GM19238 (cell line): ENCODE results near the gene WNK2.

Source experiments
- DNase-seq: peaks from one replicate; pipeline ENCODE4 v3.0.0; 2011; ENCODE audit warnings: low spot score; ENCODE audit not compliant: insufficient read length

WNK2 gene

GRCh38 chr9:93253633-93254032 is 69.7 kb downstream of the WNK2 start:
- DNase-seq = no peak

GRCh38 chr9:93254061-93254481 is 70.1 kb downstream of the WNK2 start:
- no peak for DNase-seq

- DNase-seq = no peak
Measured at GRCh38 chr9:93254806-93255493, 71.0 kb downstream of the WNK2 start.

- DNase-seq = no peak
Measured at GRCh38 chr9:93255494-93255867, 71.5 kb downstream of the WNK2 start.

GRCh38 chr9:93255994-93256877 is 72.3 kb downstream of the WNK2 start:
- DNase-seq = no peak

GRCh38 chr9:93256878-93257807 is 73.2 kb downstream of the WNK2 start:
- DNase-seq = no peak

GRCh38 chr9:93257808-93258331 is 73.9 kb downstream of the WNK2 start:
- no peak for DNase-seq

GRCh38 chr9:93258419-93258817 is 74.5 kb downstream of the WNK2 start:
- no peak for DNase-seq

GRCh38 chr9:93258818-93259489 is 75.0 kb downstream of the WNK2 start:
- DNase-seq = no peak

GRCh38 chr9:93259490-93260262 is 75.7 kb downstream of the WNK2 start:
- no peak for DNase-seq

GRCh38 chr9:93260263-93261066 is 76.5 kb downstream of the WNK2 start:
- DNase-seq = no peak

- no peak for DNase-seq
Measured at GRCh38 chr9:93261281-93261680, 77.3 kb downstream of the WNK2 start.

- no peak for DNase-seq
Measured at GRCh38 chr9:93261735-93262523, 78.0 kb downstream of the WNK2 start.

GRCh38 chr9:93262537-93263310 is 78.8 kb downstream of the WNK2 start:
- DNase-seq = no peak

- no peak for DNase-seq
Measured at GRCh38 chr9:93263334-93264229, 79.6 kb downstream of the WNK2 start.

- no peak for DNase-seq
Measured at GRCh38 chr9:93264338-93265125, 80.6 kb downstream of the WNK2 start.
